Neural cell (in vitro differentiated cells): ENCODE data around the gene TIMM23. TPM values are rescaled to one million over a fixed set of nuclear protein-coding genes. Genes with fewer than 3 reads are reported as not detected.
"Not testable (repeated sequence)": the region's sequence is repeated elsewhere in the genome, so short reads cannot be mapped to it uniquely, and the experiment has no call there.

Experiments used
- H2AFZ ChIP-seq: fragments of 200-600, 300-800 bp; sonication (generic), shearing (Covaris generic); 2 replicates; pipeline ENCODE4 v1.6.0; 2014; ENCODE audit warnings: low read depth, mild to moderate bottlenecking, antibody characterized with exemption, low read length, moderate library complexity
- H3F3A ChIP-seq: fragments of 200-600 bp; shearing (Covaris generic); 2 replicates; pipeline ENCODE4 v1.6.1; 2016; ENCODE audit warnings: mild to moderate bottlenecking, moderate library complexity, mixed read lengths, antibody characterized with exemption, low read length; ENCODE audit not compliant: insufficient read depth, poor library complexity, severe bottlenecking
- H3K27ac ChIP-seq: fragments of 200-600, 300-800 bp; sonication (generic), shearing (Covaris generic); 2 replicates; pipeline ENCODE4 v1.5.1; 2014; ENCODE audit warnings: mild to moderate bottlenecking, low read length, moderate library complexity
- H3K27me3 ChIP-seq: fragments of 300-800, 200-600 bp; sonication (generic), shearing (Covaris generic); 2 replicates; pipeline ENCODE4 v1.6.0; 2014; ENCODE audit warnings: mild to moderate bottlenecking, low read depth, low read length, moderate library complexity; ENCODE audit not compliant: insufficient read depth
- H3K36me3 ChIP-seq: fragments of 300-800, 200-600 bp; sonication (generic), shearing (Covaris generic); 2 replicates; pipeline ENCODE4 v1.5.1; 2014; ENCODE audit warnings: mild to moderate bottlenecking, antibody characterized with exemption, low read length, moderate library complexity; ENCODE audit not compliant: insufficient read depth
- H3K4me2 ChIP-seq: fragments of 300-800, 200-600 bp; sonication (generic), shearing (Covaris generic); 2 replicates; pipeline ENCODE4 v1.6.0; 2014; ENCODE audit warnings: mild to moderate bottlenecking, low read length
- H3K4me3 ChIP-seq: fragments of 300-800, 200-600 bp; sonication (generic), shearing (Covaris generic); 2 replicates; pipeline ENCODE4 v1.5.1; 2014; ENCODE audit warnings: mild to moderate bottlenecking, low read length, moderate library complexity
- H3K79me2 ChIP-seq: fragments of 200-600 bp; shearing (Covaris generic); replicated peaks from 2 replicates; pipeline ENCODE4 v1.6.0; 2014; ENCODE audit warnings: mild to moderate bottlenecking, low read length, moderate library complexity; ENCODE audit not compliant: insufficient read depth
- H3K9ac ChIP-seq: fragments of 300-800, 200-600 bp; sonication (generic), shearing (Covaris generic); 2 replicates; pipeline ENCODE4 v1.6.1; 2016; ENCODE audit warnings: mild to moderate bottlenecking, low read length, mixed read lengths
- H3K9me2 ChIP-seq: fragments of 200-600 bp; shearing (Covaris generic); 2 replicates; pipeline ENCODE4 v1.6.1; 2016; ENCODE audit warnings: mild to moderate bottlenecking, low read length, mixed read lengths; ENCODE audit not compliant: insufficient read depth
- H3K9me3 ChIP-seq: fragments of 200-600, 300-800 bp; sonication (generic), shearing (Covaris generic); 2 replicates; pipeline ENCODE4 v1.6.1; 2016; ENCODE audit warnings: mild to moderate bottlenecking, mixed run types, low read length, moderate library complexity, mixed read lengths
- H4K20me1 ChIP-seq: fragments of 200-600 bp; shearing (Covaris generic); 2 replicates; pipeline ENCODE4 v1.6.1; 2016; ENCODE audit warnings: mild to moderate bottlenecking, mixed run types; ENCODE audit not compliant: insufficient read depth
- CTCF ChIP-seq: fragments of 450-650 bp; IDR thresholded peaks from 2 replicates; pipeline ENCODE4 v1.5.1; 2014; ENCODE audit warnings: antibody characterized with exemption, mild to moderate bottlenecking, moderate library complexity; ENCODE audit not compliant: poor library complexity, severe bottlenecking
- EP300 ChIP-seq: fragments of 450-650 bp; conservative IDR thresholded peaks from 2 replicates; pipeline ENCODE4 v1.6.1; 2014; ENCODE audit warnings: antibody characterized with exemption, mild to moderate bottlenecking, moderate library complexity; ENCODE audit not compliant: poor library complexity, severe bottlenecking
- EZH2 ChIP-seq: fragments of 200-600, 300-800 bp; shearing (Covaris generic), sonication (generic); IDR thresholded peaks from 2 replicates; pipeline ENCODE4 v1.6.1; 2014; ENCODE audit warnings: antibody characterized with exemption, low read length, borderline replicate concordance, mild to moderate bottlenecking; ENCODE audit not compliant: insufficient read depth, poor library complexity, severe bottlenecking
- MXI1 ChIP-seq: fragments of 450-650 bp; conservative IDR thresholded peaks from 2 replicates; pipeline ENCODE4 v1.6.1; 2014; ENCODE audit warnings: antibody characterized with exemption, mild to moderate bottlenecking; ENCODE audit not compliant: poor library complexity, severe bottlenecking
- POLR2AphosphoS5 ChIP-seq: IDR thresholded peaks from 2 replicates; pipeline ENCODE4 v1.6.1; 2012
- RAD21 ChIP-seq: fragments of 450-650 bp; conservative IDR thresholded peaks from 2 replicates; pipeline ENCODE4 v1.6.1; 2014; ENCODE audit warnings: antibody characterized with exemption, mild to moderate bottlenecking, moderate library complexity
- REST ChIP-seq: IDR thresholded peaks from 2 replicates; pipeline ENCODE4 v1.6.1; 2012; ENCODE audit warnings: borderline replicate concordance
- SMC3 ChIP-seq: fragments of 450-650 bp; conservative IDR thresholded peaks from 2 replicates; pipeline ENCODE4 v1.6.1; 2014; ENCODE audit warnings: antibody characterized with exemption, mild to moderate bottlenecking, moderate library complexity; ENCODE audit not compliant: poor library complexity
- TAF1 ChIP-seq: IDR thresholded peaks from 2 replicates; pipeline ENCODE4 v1.6.1; 2012; ENCODE audit warnings: low read depth
- polyA plus RNA-seq: library from polyadenylated mRNA; depleted of rRNA; stranded (reverse); fragments of >200 nt; gene quantifications from 2 replicates; pipeline ENCODE4 v1.2.3, GENCODE V29; 2014

Gene TIMM23
- polyA plus RNA-seq, 1 donor from 2014 or later, result 67.0 TPM

DNA sequence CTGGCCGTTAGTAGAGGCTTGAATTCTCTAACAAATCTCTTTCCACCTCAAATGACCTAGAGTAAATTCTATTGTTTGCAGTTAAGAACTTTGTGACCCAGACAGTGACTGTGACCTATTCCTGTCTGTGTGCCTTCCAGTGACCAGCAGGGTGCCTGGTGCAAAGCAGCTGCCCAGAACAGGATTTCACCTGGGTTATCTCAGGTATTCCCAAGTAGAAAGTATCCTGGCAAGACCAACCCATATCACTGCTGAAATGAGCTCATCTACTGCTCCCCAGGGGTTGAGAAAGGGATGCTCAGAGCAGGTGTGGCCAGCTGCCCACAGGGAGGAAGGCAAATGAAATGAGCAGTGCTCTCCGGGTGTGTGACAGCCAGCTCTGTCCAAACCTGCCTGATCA, 75.9 kb downstream of the TIMM23 start:
- Histone ChIP-seq H3F3A (no peaks in the 10 kb centered on the region), H3K27me3 (no peaks in the 10 kb centered on the region), H3K9me3 (no peaks in the 10 kb centered on the region), H3K9me2 (no peaks in the 10 kb centered on the region), H3K79me2 (no peaks in the 10 kb centered on the region), H3K4me2 (no peak overlapping the region), H3K4me3 (no peak overlapping the region), H3K9ac (no peak overlapping the region), H2AFZ (no peak overlapping the region), H3K27ac (no peak overlapping the region), H4K20me1 (no peaks in the 10 kb centered on the region), H3K36me3 (no peaks in the 10 kb centered on the region)
- TF ChIP-seq MXI1 (no peak), EZH2 (no peak), POLR2AphosphoS5 (no peak), SMC3 (no peak), CTCF (no peak), EP300 (no peak), REST (no peak), RAD21 (no peak), TAF1 (no peak)

GRCh38 chr10:46049497-46049831, 77.2 kb downstream of the TIMM23 start:
- H3K36me3 ChIP-seq, H3F3A ChIP-seq, H3K9me2 ChIP-seq, H3K9me3 ChIP-seq, H3K4me2 ChIP-seq, H3K9ac ChIP-seq, H2AFZ ChIP-seq, H3K27ac ChIP-seq, H3K27me3 ChIP-seq, H3K79me2 ChIP-seq, H3K4me3 ChIP-seq, H4K20me1 ChIP-seq: not testable (repeated sequence)

DNA sequence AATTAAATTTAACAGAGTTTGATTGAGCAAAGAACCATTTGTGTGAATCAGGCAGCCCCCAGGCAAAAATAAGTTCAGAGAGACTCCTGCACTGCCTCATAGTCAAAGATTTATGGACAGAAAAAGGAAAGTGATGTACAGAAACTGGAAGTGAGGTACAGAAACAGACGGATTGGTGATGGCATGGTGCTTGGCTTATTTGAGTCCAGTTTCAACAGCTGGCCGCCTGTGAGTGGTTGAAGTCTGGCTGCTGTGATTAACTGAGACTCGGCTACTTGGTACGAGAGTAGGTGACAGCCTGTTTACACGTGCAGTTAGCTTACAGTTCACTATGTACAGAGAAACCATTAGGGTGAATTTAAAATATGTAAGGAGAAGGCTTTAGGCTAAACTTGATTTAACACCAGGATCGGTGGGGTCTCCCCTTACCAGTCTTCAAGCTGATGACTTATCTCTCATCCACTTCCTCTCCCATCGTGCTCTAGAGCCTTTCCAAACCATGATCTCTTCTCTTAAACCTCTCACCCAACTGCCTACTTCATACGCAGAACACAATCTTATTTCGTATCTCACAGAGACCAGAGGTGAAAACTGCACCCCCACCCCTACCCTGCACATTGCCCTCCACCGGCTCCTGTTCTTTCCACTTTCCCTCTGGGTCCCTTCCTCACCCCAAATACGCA, 78.8 kb downstream of the TIMM23 start:
- no peaks in the 10 kb centered on the region for H3K9me3 ChIP-seq
- H3K79me2 ChIP-seq, result no peaks in the 10 kb centered on the region
- no peak overlapping the region for H3K9ac ChIP-seq
- TF ChIP-seq SMC3 (no peak), MXI1 (no peak), REST (no peak), POLR2AphosphoS5 (no peak), RAD21 (no peak), EZH2 (no peak), CTCF (no peak), EP300 (no peak), TAF1 (no peak)
- H3K27me3 ChIP-seq, result no peaks in the 10 kb centered on the region
- no peak overlapping the region for H3K27ac ChIP-seq
- H3K9me2 ChIP-seq, result no peaks in the 10 kb centered on the region
- H3K36me3 ChIP-seq, result no peaks in the 10 kb centered on the region
- no peaks in the 10 kb centered on the region for H4K20me1 ChIP-seq
- H3K4me2 ChIP-seq, result no peak overlapping the region
- H3F3A ChIP-seq, result no peaks in the 10 kb centered on the region
- H2AFZ ChIP-seq, result no peak overlapping the region
- no peak overlapping the region for H3K4me3 ChIP-seq
